ENCODE data around the gene MICU1. TPM values are rescaled to one million over a fixed set of nuclear protein-coding genes. Genes with fewer than 3 reads are reported as not detected.

MICU1 gene
- total RNA-seq, 1 experiment from 2014 or later, result 39.4 TPM

DNA sequence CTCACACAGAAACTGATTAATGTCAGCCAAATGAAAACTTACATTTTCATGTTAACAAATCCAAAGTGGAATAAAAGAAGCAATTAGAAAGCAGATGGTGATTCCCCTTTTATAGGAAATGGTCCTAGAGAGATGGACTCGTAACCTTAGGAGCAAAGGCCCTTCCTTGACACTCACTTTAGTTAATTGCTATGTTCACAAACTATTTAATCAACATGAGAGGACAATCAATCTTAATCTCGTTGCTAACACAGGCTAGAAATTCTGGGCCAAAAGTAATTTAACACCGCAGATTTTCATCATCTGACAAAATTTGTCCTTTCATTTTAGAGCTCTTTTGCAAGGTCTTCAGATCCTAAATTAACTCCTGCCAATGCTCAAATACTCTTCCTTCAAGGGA is 207.2 kb downstream of the MICU1 start:
- ChIA-PET CTCF (no interaction called here), POLR2A (no interaction called here), RAD21 (ENCODE audit: low non-redundant PET in 1 of 2, low total read pairs in 2 of 2, uncharacterized antibody in 2 of 2, unreplicated experiment in 2 of 2) (no interaction called here)
- H3K9ac ChIP-seq (ENCODE audit: low read length), result no peak overlapping the region
- DNase-seq (ENCODE audit: low read depth, low spot score) (no peak), ATAC-seq (no peak)
- H3K27ac ChIP-seq (ENCODE audit: low read depth, low read length), result no peak overlapping the region
- no peaks in the 10 kb centered on the region for H3K27me3 ChIP-seq (ENCODE audit: insufficient read depth, low read length)
- H3K9me3 ChIP-seq (ENCODE audit: control insufficient read depth in 1 of 2, insufficient read depth in 1 of 2, low read depth in 1 of 2, low read length in 2 of 2), result no peaks in the 10 kb centered on the region
- H3K4me1 ChIP-seq (ENCODE audit: control insufficient read depth in 1 of 2, insufficient read depth in 2 of 2, low read length in 2 of 2), result no peaks in the 10 kb centered on the region
- no TSS peak for BruUV-seq (replicated peaks)
- H2AFZ ChIP-seq (ENCODE audit: low read depth, low read length, poor library complexity, severe bottlenecking), result no peak overlapping the region
- H4K20me1 ChIP-seq (ENCODE audit: insufficient read depth), result no peaks in the 10 kb centered on the region
- intact Hi-C loops (cut with micrococcal nuclease), result no loop called here
- H3K36me3 ChIP-seq (ENCODE audit: control insufficient read depth in 1 of 2, insufficient read depth in 2 of 2, low read length in 2 of 2), result no peaks in the 10 kb centered on the region
- H3K4me3 ChIP-seq (replicated peaks in 1 of 2; ENCODE audit: low read depth in 1 of 2, low read length in 2 of 2), result no peak overlapping the region
- H3K4me2 ChIP-seq (ENCODE audit: low read length), result no peak overlapping the region
- H3K9me2 ChIP-seq (ENCODE audit: insufficient read depth), result no peaks in the 10 kb centered on the region
- H3K79me2 ChIP-seq (ENCODE audit: insufficient read depth, low read length), result no peaks in the 10 kb centered on the region
- no peak for TF ChIP-seq SRF (IDR thresholded peaks at IDR 0.05; ENCODE audit: low read depth)
- no peak for TF ChIP-seq ATF3 (IDR thresholded peaks at IDR 0.05)
- no peak for TF ChIP-seq SP1 (IDR thresholded peaks at IDR 0.05; ENCODE audit: low read depth)
- no peak for TF ChIP-seq POLR2AphosphoS5 (IDR thresholded peaks at IDR 0.05; ENCODE audit: low read depth, low read length)

DNA sequence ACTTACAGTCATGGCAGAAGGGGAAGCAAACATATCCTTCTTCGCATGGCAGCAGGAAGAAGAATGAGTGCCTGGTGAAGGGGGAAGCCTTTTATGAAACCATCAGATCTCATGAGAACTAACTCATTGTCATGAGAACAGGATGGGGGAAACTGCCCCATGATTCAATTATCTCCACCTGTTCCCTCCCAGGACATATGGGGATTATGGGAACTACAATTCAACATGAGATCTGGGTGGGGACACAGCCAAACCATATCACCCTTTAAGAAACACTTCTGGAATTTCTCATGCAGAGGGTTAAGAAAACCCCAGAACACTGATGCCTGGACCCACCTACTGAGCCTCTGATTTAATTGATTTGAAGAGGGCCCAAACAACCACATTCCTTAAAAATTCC is 207.9 kb downstream of the MICU1 start:
- BruUV-seq (replicated peaks), result no TSS peak
- RAD21 ChIA-PET (ENCODE audit: low non-redundant PET in 1 of 2, low total read pairs in 2 of 2, uncharacterized antibody in 2 of 2, unreplicated experiment in 2 of 2), result no interaction called here
- CTCF ChIA-PET, result no interaction called here
- Histone ChIP-seq H3K4me2 (ENCODE audit: low read length) (no peak overlapping the region), H3K27me3 (ENCODE audit: insufficient read depth, low read length) (no peaks in the 10 kb centered on the region), H2AFZ (ENCODE audit: low read depth, low read length, poor library complexity, severe bottlenecking) (no peak overlapping the region), H3K4me1 (ENCODE audit: control insufficient read depth in 1 of 2, insufficient read depth in 2 of 2, low read length in 2 of 2) (no peaks in the 10 kb centered on the region), H3K9me2 (ENCODE audit: insufficient read depth) (no peaks in the 10 kb centered on the region), H3K9ac (ENCODE audit: low read length) (no peak overlapping the region), H4K20me1 (ENCODE audit: insufficient read depth) (no peaks in the 10 kb centered on the region), H3K9me3 (ENCODE audit: control insufficient read depth in 1 of 2, insufficient read depth in 1 of 2, low read depth in 1 of 2, low read length in 2 of 2) (no peaks in the 10 kb centered on the region), H3K79me2 (ENCODE audit: insufficient read depth, low read length) (no peaks in the 10 kb centered on the region), H3K27ac (ENCODE audit: low read depth, low read length) (no peak overlapping the region), H3K4me3 (replicated peaks in 1 of 2; ENCODE audit: low read depth in 1 of 2, low read length in 2 of 2) (no peak overlapping the region), H3K36me3 (ENCODE audit: control insufficient read depth in 1 of 2, insufficient read depth in 2 of 2, low read length in 2 of 2) (no peaks in the 10 kb centered on the region)
- intact Hi-C loops (cut with micrococcal nuclease), result no loop called here
- DNase-seq (ENCODE audit: low read depth, low spot score) (no peak), ATAC-seq (no peak)
- POLR2A ChIA-PET, result no interaction called here
- TF ChIP-seq EZH2 (IDR thresholded peaks at IDR 0.05) (no peak), TCF7L2 (IDR thresholded peaks at IDR 0.05; ENCODE audit: borderline replicate concordance, extremely low read depth, insufficient read depth, insufficient read length) (no peak), ELF1 (IDR thresholded peaks at IDR 0.05; ENCODE audit: borderline replicate concordance, low read depth) (no peak), SRF (IDR thresholded peaks at IDR 0.05; ENCODE audit: low read depth) (no peak), ZFX (IDR thresholded peaks at IDR 0.05) (no peak), JUND (IDR thresholded peaks at IDR 0.05) (no peak), FOSL1 (IDR thresholded peaks at IDR 0.05; ENCODE audit: low read depth) (no peak), SP1 (IDR thresholded peaks at IDR 0.05; ENCODE audit: low read depth) (no peak), ATF3 (IDR thresholded peaks at IDR 0.05) (no peak), CEBPB (IDR thresholded peaks at IDR 0.05; ENCODE audit: low read depth) (no peak), SIN3A (IDR thresholded peaks at IDR 0.05; ENCODE audit: low read depth) (no peak), YY1 (IDR thresholded peaks at IDR 0.05; ENCODE audit: extremely low read depth, insufficient replicate concordance, low read depth, low read length) (no peak), EGR1 (IDR thresholded peaks at IDR 0.05; ENCODE audit: low read depth) (no peak), POLR2AphosphoS5 (IDR thresholded peaks at IDR 0.05; ENCODE audit: low read depth, low read length) (no peak), EZH2phosphoT487 (IDR thresholded peaks at IDR 0.05; ENCODE audit: borderline replicate concordance) (no peak), RAD21 (IDR thresholded peaks at IDR 0.05; ENCODE audit: low read depth) (no peak)
- TF ChIP-seq, protein P1, sequence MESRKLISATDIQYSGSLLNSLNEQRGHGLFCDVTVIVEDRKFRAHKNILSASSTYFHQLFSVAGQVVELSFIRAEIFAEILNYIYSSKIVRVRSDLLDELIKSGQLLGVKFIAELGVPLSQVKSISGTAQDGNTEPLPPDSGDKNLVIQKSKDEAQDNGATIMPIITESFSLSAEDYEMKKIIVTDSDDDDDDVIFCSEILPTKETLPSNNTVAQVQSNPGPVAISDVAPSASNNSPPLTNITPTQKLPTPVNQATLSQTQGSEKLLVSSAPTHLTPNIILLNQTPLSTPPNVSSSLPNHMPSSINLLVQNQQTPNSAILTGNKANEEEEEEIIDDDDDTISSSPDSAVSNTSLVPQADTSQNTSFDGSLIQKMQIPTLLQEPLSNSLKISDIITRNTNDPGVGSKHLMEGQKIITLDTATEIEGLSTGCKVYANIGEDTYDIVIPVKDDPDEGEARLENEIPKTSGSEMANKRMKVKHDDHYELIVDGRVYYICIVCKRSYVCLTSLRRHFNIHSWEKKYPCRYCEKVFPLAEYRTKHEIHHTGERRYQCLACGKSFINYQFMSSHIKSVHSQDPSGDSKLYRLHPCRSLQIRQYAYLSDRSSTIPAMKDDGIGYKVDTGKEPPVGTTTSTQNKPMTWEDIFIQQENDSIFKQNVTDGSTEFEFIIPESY (IDR thresholded peaks at IDR 0.05; ENCODE audit: extremely low read depth, insufficient replicate concordance, low read length), result no peak

All from HCT116 (cell line).